Stimulated activated CD8-positive, alpha-beta memory T cell treated with anti-CD3 and anti-CD28 coated beads, Interleukin-15, amount 100 ng/mL, for 1 hour (primary cell): ENCODE results near the gene FOXRED1.

Experiments used
- DNase-seq: peaks from one replicate; pipeline ENCODE4 v3.0.0-alpha.2; 2020; ENCODE audit warnings: low read depth

The FOXRED1 gene

DNA sequence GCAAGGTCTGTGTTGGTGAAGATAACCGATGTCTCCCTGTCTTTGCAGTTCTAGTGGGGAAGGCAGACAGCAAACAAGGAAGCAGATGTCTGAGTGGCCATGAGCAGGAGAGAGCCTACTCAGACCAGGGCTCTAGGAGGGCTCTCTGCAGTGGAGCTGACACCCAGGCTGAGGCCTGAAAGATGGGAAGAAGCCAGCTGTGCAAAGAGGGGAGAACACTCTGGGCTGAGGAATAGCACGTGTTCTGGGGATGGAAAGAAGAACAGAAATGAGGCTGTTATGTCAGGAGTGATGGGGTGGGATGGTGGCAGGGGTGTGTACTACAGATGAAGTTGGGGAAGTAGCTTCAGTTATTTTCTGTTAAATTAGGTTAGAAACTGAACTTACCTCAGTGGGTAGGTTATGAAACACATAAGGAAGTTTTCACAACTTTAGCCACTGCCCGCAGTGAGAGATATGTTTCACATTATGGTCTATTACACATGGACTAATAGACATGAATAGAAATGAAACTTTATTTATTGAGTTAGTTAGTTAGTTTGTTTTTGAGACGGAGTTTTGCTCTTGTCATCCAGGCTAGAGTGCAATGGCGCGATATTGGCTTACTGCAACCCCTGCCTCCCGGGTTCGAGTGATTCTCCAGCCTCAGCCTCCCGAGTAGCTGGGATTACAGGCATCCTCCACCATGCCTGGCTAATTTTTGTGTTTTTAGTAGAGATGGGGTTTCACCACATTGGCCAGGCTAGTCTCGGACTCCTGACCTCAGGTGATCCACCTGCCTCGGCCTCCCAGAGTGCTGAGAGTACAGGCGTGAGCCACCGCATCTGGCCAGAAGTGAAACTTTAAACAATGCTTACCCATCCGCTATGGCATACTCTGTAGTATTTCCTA lies 42.7 kb downstream of the FOXRED1 start:
- no peak for DNase-seq

DNA sequence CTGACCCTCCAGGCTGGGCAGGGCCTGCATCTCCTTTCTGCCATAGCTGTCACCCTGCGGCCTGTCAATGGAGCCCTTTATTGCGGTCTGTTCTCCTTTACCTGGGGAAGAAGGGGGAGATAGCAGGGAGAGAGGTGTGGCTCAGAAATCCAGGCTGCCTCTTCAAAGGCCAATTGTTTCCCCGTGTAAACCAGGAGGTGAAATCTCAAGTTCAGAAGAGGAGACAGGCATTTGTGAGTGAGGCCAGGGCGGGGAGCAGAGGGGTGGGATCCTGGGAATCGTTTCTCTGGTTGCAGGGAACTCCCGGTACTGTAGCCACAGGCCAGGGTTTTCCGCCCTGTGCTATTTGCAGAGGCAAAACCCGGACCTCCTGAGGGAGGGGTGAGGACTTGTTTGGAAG lies 44.0 kb downstream of the FOXRED1 start:
- DNase-seq: no peak

DNA sequence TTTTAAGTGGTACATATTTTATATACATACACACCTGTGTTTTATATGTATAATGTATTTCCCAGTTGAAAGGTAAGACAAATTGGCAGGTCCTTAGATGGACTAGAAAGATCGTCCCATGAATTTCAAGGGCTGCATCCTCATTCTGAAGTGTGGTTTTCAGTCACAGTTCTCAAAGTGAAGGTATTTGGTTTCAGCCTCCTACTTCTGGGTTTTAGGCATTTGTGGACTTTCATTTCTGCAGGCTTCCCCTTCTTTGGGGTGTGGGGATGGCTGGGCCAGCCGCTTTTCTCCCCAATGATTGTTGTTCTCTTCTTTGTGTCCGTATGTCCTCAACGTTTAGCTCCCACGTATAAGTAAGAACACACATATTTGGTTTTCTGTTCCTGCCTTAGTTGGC lies 44.9 kb downstream of the FOXRED1 start:
- DNase-seq: no peak

DNA sequence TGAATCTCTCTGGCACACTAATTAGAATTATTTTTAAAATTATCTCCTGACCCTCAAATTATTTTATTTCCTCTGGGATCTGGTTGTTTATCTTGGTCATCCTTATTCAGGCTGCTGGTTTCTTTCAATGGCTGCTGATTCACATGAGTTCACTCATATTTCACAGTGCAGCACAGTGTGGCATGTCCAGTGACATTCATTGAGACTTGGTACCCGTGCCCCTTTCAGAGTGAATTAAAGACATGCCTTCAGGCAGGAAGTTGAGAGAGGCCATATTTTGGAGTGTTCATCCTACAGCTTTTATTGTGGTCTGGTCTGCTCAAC lies 48.4 kb downstream of the FOXRED1 start:
- DNase-seq: no peak

DNA sequence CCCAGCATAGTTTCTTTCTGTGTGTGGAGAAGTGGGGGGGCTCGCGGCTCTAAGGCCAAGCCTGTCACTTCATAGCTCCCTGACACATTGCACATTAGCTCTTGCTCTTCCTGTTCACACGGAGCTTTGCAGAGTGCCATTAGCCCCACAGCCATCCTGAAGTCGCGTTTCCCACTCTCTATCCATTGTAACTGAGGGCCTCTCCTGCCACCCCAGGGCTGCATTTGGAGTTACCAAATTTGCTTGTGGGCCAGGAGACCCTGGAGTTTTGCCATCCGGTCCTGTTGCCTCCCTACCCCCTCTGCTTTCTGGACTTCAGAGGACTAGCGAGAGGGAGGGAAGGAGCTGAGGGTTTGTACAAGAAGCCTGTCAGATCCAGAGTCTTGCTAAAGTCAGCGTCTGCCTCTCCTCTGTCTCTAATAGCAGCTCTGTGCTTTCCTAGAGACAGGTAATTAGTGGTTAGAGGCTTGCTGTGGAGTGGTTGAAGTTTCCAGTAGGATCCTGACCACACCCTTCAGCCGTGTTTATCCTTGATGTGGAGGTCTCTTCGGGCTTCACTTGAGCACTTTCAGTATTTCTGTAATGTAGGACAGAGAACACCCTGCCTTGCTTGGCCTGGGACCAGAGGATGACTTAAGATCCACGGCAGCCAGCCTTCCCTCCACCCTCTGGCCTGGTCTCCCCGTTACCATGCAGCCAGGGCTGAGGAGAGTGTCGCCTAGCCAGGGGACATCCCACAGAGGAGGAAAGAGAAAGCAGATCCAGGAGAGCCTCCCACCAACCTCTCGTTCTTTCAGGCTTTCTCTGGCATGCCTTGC lies 49.0 kb downstream of the FOXRED1 start:
- DNase-seq: no peak

DNA sequence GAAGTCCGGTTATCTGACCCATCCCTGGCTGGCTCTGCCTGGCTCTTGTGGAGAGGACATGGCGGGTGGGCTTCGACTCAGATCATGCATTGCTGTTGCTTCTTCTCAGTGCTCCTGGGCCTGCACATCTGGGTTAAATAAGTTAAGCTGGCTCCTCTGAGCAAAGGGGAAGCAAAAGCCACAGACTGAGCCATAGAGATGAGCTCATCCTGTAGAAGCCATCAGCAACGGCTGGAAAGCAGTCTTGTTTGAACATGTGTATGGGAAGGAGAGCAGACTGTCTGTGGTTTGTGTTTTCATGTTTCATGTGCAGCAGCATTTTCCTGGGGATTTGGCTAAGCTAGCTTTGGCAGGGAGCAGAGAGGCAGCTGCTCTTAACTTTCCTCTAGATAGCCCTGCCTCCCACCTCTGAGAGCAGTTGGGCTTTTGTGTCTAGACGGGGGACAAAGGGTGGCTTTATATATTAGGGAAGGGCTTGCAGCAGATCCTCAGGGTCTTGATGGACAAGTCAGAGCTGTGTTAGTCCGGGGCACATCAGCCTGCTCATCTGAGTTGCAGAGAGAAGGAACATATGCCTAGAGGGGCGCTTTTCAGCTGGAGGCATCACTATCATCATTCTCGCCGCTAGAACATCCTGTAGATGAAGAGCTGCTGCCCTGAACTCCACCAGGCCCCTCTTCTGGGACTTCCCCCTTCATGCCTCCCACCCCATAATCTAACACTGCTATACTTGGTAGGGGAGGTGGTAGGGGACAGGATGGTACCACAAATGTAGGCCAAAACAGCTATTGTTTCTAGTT lies 49.8 kb downstream of the FOXRED1 start:
- no peak for DNase-seq

DNA sequence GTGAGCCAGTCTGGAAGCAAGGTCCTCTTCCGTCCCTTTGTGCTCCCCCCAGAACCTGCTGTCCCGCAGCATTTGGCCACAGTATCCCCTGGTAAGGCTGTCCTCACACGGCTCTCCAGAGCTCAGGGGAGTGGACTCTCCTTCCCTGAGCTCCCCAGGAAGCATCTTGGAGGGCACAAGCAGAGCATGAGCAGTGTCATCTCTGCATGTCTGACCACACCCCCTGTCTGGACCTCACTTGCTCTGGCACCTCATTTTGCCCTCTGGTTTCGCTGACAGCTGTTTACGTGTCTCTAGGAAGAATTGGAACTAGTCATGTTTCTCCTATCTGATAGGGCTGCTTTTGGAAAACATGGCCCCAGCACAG lies 50.4 kb downstream of the FOXRED1 start:
- DNase-seq: no peak

DNA sequence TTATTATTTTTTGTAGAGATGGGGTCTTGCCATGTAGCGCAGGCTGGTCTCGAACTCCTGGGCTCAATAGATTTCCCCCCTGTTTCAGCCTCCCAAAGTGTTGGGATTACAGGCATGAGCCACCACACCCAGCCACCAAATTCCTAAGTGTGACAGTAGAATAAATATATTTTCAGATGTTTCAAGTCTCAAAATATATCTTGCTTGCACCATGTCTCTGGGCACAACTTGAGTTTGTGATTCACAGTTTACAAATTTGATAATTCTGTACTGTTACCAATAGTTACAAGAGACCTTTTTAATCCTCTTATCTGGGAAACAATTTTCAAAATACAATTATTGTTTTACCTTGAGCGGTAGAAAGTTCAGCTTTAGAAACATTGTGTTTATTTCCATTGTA lies 54.0 kb downstream of the FOXRED1 start:
- DNase-seq: no peak

DNA sequence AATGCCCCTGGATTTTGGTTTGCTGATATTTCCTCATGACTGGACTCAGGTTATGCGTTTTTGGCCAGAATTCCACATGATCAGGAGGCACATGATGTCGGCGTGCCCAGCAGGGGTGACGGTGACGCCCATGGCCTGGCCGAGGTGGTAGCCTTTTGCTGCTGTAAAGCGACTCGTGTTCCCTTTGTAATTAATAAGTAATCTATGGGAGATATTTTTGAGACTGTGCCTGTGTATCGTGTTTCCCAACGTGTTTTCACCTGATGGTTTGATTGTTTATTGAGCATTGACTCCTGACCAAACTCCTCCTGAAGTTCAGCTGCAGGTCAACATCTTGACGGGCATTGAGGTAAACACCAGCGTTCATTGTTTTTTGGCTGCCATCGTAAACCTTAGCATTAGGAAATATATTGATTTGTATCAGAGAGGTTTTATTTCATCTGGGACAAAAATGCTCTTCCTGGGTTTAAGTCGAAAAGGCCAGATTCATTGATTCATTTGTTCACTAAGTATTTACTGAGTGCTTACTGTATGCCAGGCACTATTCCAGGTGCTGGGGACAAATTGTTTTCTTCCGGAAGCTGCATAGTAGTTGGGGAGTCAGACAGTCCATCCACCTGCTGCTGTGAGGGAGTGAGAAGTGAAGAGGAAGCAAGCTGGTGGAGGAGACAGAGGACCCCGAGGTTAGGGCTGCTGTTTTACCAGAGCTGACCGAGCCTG lies 58.5 kb downstream of the FOXRED1 start:
- DNase-seq: no peak
